ENCODE results near the gene ATP13A4.

The ATP13A4 gene

DNA sequence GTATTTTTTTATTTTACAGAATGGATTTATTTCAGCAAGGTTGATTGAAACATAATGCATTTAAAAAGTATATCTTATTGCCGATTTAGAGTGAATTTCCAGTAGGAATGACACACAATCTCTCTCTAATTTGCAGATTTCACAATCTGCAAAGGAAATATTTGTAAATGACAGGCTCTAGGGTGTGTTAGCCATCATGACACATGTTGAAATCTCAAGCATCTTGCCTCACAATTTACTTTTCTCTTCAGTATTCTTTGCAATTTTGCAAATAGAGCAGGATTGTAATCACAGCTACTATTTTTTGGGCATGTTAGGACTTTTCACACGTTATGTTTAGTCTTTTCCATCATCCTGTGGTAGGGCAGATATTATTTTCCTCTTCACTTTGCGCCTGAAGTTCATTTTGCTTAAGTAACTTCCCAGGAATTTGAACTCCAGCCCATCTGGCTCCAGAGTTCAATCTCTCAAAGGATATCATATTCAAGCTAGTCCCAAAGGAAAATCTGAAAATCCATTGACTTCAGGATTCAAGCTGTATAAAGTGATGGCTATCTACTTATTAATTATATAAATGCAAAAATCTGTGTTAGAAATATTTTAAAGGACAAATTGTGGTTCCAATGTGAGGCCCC is 55.4 kb downstream of the ATP13A4 start:
- no peak for DNase-seq (ENCODE audit: low read depth in 4 of 4, low spot score in 1 of 4)

DNA sequence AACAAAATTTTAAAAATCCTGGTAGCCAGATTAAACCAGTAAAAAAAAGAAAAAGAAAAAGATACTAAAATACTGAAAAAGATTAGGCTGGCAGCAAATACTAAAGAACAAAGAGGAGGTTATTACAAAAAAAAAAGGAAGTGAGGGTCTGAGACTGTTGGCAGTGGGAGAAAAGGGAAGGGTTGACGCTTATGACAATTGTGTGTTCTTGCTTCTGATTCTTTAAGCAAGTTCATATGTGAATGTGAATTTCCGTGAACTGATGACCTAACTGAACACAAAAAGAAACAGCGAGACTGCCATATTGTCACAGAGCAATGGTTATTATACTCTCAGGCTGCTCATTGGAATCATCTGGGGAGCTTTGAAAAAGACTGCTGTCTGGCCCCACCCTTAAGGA is 56.5 kb downstream of the ATP13A4 start:
- DNase-seq (ENCODE audit: low read depth in 4 of 4, low spot score in 1 of 4), result no peak

- no peak for DNase-seq (ENCODE audit: low read depth in 4 of 4, low spot score in 1 of 4)
Measured at GRCh38 chr3:193496658-193497057, 58.0 kb downstream of the ATP13A4 start.

GRCh38 chr3:193491026-193491425 is 63.7 kb downstream of the ATP13A4 start:
- DNase-seq (ENCODE audit: low read depth in 4 of 4, low spot score in 1 of 4), result no peak

DNA sequence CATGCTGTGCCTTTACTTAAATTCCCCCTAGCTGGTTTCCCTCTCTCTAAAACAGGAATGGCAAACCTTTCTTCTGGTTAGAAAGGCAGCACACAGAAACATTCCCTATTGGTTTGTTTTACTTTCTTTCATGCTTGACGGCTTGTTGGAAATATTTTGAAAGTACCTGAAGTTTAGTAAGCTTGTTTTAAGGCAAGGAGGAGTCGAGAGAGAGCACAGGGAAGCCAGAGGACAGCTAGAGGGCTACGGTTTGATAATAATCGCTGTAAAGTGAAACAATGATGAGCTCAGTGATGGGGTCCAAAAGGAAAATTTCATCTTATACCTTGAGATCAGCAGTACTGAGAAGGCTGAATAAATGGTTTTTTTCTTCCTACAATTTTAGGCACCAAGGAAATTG is 64.1 kb downstream of the ATP13A4 start:
- DNase-seq (ENCODE audit: low read depth in 4 of 4, low spot score in 1 of 4), result no peak

DNA sequence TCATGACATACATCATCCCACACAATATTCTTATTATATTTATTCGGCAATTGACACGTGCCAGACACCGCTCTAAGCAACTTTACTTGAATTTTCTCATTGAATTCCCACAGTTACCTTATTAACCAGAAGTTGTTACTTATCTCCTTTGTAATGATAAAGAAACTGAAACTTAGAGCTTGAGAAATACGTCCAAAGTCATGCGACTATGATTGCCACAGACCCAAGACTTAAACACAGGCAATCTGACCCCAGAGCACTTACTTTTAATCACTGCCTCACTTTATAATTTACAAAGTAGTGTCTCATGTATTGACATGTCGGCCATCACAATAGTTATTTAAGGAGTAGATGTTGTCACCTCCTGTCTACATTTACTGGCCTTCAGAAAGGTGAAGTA is 64.7 kb downstream of the ATP13A4 start:
- DNase-seq (ENCODE audit: low read depth in 4 of 4, low spot score in 1 of 4), result no peak

DNA sequence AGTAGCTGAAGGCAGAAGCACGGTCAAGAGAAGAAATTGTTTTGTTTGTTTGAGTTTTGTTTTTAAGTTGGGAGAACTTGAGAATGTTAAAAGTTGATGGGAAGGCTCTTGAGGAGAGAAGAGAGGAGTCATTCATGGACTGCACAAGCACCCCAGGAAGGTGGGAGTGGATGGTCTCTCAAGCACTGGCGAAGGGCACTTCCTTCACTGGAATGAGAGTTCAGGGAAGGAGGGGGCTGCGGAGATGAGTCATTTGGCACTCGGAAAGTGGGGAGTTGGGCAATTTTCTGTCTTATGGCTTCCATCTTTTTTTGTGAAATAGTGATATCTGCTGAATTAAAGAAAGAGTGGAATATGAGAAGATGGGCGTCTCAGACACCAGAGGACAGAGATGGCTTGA is 66.0 kb downstream of the ATP13A4 start:
- no peak for DNase-seq (ENCODE audit: low read depth in 4 of 4, low spot score in 1 of 4)

- no peak for DNase-seq (ENCODE audit: low read depth in 4 of 4, low spot score in 1 of 4)
Measured at GRCh38 chr3:193483988-193484539, 70.6 kb downstream of the ATP13A4 start.

DNA sequence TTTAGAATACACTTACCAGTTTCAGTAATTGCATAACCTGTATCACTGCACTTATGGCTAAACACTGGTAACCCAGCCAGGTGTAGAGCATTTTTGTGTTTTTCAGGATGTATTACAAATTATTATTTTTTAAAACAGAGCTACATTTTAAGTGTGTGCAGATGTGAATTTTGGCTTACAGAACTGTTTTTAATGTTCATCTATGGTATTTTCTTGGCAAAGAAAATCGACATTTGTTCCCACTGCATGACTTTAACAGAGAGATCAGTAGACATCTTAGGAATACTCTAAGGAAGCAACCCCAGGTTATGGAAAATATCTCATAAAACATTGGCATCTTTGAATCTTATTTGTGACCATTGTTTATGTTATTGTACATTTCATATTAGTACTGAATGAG is 73.3 kb downstream of the ATP13A4 start:
- DNase-seq (ENCODE audit: low read depth in 4 of 4, low spot score in 1 of 4), result no peak

GRCh38 chr3:193474446-193474845 is 80.2 kb downstream of the ATP13A4 start:
- no peak for DNase-seq (ENCODE audit: low read depth in 4 of 4, low spot score in 1 of 4)

- no peak for DNase-seq (ENCODE audit: low read depth in 4 of 4, low spot score in 1 of 4)
Measured at GRCh38 chr3:193470710-193471109, 84.0 kb downstream of the ATP13A4 start.

DNA sequence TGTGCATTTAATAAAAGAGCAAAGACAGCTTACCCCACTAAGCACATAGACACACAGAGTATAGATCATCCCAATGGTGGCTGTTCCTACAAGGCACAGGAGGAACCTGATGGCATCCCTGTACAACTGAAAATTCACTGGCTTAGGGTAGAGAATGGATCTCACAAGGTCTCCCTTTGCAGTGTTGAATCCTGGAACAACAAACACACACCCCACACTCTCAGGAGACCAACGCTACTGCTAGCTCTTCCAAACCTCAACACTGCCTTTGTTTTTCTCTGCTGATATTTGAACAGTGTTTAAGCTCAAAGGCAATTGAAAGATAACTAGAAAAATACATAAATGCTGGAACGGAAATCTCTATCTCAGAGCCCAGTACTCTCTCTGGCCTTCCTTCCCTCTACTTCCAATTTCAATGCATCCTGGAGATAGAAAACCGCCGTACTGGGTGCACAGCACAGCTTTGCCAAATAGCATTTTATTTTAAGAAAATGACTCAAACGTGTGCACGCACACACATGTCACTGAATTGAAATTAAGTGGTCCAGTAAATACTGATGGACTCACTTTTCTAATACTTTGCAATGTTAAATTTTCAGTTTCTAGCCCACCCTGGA is 88.6 kb downstream of the ATP13A4 start:
- no peak for DNase-seq (ENCODE audit: low read depth in 4 of 4, low spot score in 1 of 4)

DNA sequence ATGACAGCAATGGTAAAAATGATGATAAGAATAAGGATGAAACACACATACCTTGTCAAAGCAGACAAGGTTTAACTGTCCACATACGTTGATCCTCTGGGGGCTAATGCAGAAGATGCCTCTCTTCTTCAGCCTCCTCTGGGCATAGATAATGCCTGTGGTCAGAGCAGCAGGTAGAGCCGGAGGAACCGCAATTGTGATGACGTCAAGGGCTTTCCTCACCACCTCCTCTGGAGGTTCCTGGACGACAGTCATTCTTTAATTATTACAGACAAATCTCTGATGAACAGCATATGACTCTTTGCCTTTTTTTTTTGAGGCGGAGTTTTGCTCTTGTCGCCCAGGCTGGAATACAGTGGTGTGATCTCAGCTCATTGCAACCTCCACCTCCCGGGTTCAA is 89.8 kb downstream of the ATP13A4 start:
- DNase-seq (ENCODE audit: low read depth in 4 of 4, low spot score in 1 of 4), result no peak

DNA sequence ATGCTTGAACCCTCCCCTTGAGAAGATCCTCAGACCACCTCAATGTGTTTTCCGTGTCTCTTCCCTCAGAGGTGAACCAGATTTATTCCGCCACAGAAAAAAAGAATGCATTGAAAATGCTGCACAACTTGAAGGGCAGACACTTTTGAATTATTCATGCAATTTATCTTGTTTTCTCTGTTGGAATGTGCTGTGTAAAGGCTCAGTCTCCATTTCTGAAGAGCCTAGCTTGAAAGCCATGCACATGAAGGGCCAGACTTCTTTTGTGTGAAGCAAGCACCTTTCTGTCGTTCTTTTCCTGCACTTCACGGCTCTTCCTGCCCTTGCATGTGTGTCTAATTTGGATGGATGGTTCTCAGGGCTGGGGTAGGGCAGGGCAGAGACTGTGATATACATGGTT is 97.2 kb downstream of the ATP13A4 start:
- no peak for DNase-seq (ENCODE audit: low read depth in 4 of 4, low spot score in 1 of 4)

DNA sequence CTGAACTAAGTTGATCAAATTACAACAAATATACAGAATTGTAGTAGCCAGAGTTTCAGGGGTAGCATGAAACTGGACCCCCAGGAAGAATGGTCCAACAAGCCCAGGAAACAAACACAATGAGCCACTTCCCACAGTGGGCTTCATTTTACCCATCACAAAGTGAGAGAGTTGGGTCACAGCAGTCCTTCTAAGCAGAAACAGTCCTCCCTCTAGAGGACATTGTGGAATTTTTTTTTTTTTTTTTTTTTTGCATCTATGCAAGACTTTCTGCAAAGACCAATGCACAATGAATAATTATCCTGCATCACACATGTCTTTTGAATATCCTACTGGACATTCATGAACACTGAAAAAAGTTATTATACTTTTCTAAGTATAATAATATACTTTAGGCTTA is 102.4 kb downstream of the ATP13A4 start:
- no peak for DNase-seq (ENCODE audit: low read depth in 4 of 4, low spot score in 1 of 4)

DNA sequence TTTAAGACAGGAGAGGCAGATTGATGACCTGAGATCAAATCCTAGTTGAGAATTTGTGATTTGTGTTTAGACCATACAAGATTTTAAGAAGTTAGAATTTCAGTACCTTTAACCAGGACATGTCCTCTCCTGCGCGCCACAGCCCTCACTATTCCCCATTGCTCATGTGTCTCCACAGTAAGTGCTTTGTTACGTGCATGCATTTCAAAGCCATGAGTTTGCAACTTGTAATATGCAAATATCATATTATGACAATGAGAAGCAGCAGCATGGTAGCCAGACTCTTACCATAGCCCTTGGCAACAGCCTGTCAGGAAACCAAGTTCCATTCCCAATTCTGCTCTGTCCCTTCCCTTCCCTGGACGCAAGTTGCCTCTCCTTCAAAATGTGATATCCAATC is 102.8 kb downstream of the ATP13A4 start:
- DNase-seq (ENCODE audit: low read depth in 4 of 4, low spot score in 1 of 4), result no peak

DNA sequence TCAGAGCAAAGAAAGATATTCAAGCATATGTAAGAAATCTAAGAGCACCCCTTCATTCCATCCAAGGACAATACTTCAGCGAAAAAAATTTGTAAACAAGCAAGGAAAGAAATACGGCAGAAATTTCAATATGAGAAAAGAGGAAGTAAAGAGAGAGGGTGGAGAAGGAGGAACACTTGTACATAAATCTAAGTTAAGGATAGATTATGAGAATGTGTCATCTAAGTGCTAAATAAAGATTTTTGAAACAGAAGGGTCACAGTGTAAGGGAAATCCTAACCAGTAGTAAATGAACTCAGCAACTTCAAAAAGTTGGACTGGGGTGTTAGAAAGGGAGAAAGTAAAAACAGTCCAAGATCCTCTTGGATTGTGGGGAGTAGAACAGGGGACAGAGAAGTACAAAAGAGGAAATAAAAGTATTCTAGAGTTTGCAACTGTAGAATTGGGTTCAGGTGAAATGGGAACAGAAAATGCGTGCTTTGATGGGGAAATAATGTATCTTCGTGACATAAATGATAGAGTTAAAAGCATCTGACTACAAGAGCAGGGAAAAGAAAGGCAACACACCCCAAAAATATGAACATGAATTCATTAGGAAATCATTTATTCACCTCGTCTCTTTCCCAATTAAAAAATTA is 107.6 kb downstream of the ATP13A4 start:
- no peak for DNase-seq (ENCODE audit: low read depth in 4 of 4, low spot score in 1 of 4)

DNA sequence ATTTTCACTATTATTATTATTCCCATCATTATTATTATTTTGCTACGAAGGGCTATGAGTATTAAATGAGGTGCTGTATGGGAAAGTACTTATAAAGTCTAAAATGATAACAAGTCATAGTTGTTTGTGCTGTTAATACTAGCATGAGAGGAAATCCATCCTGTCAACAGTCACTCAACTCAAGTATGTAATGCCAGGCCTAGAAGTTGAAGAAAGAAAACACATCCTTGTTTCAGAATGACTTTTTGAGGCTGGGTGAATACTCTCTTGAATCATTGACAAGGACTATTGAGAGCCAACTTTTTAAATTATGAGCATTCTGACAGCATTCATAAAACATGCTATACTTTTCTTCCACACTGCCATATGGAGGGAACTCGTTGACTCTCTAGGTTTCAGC is 115.3 kb downstream of the ATP13A4 start:
- DNase-seq (ENCODE audit: low read depth in 4 of 4, low spot score in 1 of 4), result no peak

DNA sequence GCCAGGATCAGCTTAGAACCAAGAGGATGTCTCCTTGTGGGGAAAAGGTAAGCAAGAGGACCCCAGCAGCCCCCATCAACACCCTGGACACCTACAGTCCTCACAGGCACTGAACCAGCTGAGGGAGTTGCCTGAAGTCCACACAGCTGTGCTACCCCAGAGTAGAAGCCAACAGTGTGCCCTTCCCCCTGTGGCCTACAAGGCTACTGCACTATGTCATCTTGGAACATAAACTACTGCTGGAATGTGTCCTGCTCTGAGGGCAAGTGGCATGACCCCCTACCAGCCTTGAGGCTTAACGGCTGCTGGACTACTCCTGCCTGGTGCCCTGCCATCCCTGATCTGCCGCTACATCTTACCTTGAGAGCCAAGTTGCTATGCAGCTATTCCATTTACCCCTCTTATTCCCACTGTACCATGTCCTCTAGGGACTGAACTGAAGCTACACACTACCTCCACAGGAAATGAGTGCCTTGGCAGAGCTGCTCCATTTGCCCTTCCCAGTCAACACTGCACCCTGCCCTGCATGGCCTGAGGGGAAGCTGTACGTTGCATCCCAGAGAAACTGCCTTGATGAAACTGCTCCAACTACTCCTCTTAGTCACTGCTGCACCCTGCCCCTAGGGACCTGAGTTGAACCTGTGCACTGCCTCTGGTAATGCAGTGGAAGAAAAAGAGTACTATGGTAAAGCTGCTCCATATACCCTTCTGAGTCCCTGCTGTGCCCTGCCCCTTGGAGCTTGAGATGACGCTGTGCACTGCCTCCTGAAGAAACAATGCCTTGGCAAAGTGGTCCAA is 135.9 kb downstream of the ATP13A4 start:
- DNase-seq (ENCODE audit: low read depth in 4 of 4, low spot score in 1 of 4), result no peak

DNA sequence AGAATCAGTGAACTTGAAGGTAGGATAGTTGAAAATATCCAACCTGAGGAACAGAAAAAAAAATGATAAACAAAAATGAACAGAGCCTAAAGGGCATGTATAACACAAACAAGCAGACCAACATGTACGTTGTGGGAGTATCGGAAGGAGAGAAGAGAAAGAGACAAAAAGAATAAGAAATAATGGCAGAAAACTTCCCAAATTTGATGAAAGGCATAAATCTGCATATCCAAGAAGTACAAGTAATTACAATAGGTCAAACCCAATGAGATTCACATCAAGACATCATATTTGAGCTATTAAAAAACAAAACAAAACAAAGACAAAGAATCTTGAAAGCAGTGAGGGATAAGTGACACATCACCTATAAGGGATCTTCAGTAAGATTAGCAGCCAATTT is 138.1 kb downstream of the ATP13A4 start:
- no peak for DNase-seq (ENCODE audit: low read depth in 4 of 4, low spot score in 1 of 4)

GRCh38 chr3:193407688-193408087 is 147.0 kb downstream of the ATP13A4 start:
- DNase-seq (ENCODE audit: low read depth in 4 of 4, low spot score in 1 of 4), result no peak

GRCh38 chr3:193407112-193407511 is 147.6 kb downstream of the ATP13A4 start:
- no peak for DNase-seq (ENCODE audit: low read depth in 4 of 4, low spot score in 1 of 4)

Data from stimulated activated CD4-positive, alpha-beta T cell treated with anti-CD3 and anti-CD28 coated beads, Interleukin-1b, Interleukin-23, amount 100 ng/mL, for 24 hours (primary cell).